ENCODE results near the gene PES1. TPM values are rescaled to one million over a fixed set of nuclear protein-coding genes. Genes with fewer than 3 reads are reported as not detected.

The PES1 gene
- total RNA-seq (10 to 100 TPM; 39.0 to 61.5 (median 49.5) TPM), polyA plus RNA-seq (10 to 100 TPM; 45.4 to 72.7 (median 49.0) TPM)
- long read RNA-seq, donor 1, transcript PES1-202 (15 exons, 2,295 nt): major isoform, 10 of 12 reads
- long read RNA-seq, donor 1, partial matches to known transcripts: 0 of 12 reads
- long read RNA-seq, donor 1, other reads (novel, unspliced or antisense): 0 of 12 reads
- long read RNA-seq, donor 2, transcript PES1-202 (15 exons, 2,295 nt): major isoform, 7 of 9 reads
- long read RNA-seq, donor 2, partial matches to known transcripts: 0 of 9 reads
- long read RNA-seq, donor 2, other reads (novel, unspliced or antisense): 0 of 9 reads

DNA sequence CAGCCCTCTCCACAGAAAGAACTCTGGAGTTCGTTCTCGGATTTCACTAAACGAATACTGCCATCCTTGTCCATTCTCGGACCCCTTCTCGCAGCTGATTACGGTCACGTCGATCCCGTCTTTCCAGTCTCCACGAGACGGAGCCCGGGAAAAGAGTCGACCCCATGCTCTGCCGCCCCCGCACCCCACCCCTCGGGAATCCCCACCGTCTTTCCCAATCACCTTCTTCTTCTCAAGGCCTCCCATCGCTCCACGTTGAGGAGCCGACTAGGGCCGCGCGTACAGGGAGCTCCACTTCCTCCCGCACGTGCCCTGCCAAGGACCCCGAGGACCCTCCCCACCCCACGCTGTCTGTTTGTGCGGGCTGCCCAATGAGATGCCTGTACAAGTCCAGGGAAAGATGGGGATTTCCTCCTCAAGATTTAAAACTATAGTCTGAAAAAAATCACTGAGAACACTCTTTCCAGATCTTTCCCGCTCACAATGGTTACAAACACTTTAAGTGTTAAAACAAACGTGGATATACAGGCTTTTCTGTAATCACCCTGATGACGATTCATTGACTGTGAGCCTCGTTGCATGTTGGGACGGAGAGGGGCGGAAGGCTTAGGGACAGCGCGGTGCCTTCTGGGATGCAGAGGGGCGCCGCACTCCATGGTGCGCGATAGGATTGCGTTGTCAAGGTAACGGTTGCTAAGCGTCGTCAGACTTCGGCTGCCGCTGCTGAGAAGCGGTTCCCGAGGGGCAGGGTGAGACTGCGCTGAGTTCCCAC, at the start of gene PES1:
PES1 (minus strand) TSS at position 323 of the 772 bp plus-strand sequence; CDS start at position 246, 77 bp downstream.
- H3K27ac ChIP-seq: peak within 1 kb of the TSS; percentile 55 to 91 (median 87)
- intact Hi-C loops (cut with DNase I; ENCODE audit: low total_unique reads): no loop called here
- H3K4me3 ChIP-seq: peak within 1 kb of the TSS; percentile 77 to 99 (median 93)
- DNase-seq: peak; percentile 97
- WGBS, 5 donors: 0 to 1% (median 0%) methylated on average over 43 to 49 of the region's 49 CpGs
- H3K27me3 ChIP-seq (replicated peaks in 1 of 7): peaks cover 0 to 5% (median 0%) of the 10 kb centered on the region in 7 donors
- H3K9me3 ChIP-seq: no peaks in the 10 kb centered on the region
- H3K36me3 ChIP-seq: peaks cover 3 to 30% (median 28%) of the 10 kb centered on the region in 6 donors
- H3K4me1 ChIP-seq: peaks cover 19 to 34% (median 25%) of the 10 kb centered on the region in 6 donors
- TF ChIP-seq POLR2AphosphoS5 (IDR thresholded peaks at IDR 0.05) (peak; percentile 87 to 88 (median 88)), POLR2A (IDR thresholded peaks at IDR 0.05) (no peak)
- TF ChIP-seq, protein P1, sequence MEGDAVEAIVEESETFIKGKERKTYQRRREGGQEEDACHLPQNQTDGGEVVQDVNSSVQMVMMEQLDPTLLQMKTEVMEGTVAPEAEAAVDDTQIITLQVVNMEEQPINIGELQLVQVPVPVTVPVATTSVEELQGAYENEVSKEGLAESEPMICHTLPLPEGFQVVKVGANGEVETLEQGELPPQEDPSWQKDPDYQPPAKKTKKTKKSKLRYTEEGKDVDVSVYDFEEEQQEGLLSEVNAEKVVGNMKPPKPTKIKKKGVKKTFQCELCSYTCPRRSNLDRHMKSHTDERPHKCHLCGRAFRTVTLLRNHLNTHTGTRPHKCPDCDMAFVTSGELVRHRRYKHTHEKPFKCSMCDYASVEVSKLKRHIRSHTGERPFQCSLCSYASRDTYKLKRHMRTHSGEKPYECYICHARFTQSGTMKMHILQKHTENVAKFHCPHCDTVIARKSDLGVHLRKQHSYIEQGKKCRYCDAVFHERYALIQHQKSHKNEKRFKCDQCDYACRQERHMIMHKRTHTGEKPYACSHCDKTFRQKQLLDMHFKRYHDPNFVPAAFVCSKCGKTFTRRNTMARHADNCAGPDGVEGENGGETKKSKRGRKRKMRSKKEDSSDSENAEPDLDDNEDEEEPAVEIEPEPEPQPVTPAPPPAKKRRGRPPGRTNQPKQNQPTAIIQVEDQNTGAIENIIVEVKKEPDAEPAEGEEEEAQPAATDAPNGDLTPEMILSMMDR (IDR thresholded peaks at IDR 0.05 in 8 of 11, conservative IDR thresholded peaks at IDR 0.05 in 3 of 11): peak in 1 of 11 experiments; percentile 18

DNA sequence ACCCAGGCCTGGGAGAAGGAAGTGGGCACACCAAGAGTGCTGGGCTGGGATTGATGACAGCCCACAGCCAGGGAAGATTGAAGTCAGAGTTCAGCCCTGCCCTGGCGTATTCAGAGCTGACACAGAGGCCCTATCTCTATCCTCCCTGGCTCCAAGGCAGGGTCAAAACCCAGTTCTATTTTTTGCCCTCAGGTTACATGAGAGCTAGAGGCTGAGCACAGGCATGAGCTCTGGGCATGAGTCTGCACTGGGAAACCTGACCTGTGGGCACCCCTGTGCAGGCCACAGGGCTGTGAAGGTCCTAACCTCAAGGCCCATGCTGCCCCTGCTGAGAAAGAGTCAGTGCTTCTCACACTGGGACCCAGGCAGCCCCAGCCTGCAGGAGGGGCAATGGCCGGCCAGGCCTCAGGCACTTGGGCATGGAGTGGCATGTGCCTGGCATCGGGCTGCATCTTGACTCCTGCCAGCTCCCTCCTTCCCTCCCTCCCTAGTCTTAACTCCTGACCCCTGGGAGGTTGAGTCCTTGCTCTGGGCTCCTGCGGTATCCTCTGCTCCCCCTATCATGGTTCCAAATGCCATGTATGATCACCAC, 49.2 kb upstream of the PES1 start:
- TF ChIP-seq POLR2AphosphoS5 (IDR thresholded peaks at IDR 0.05): no peak
- no peak for TF ChIP-seq POLR2A (IDR thresholded peaks at IDR 0.05)
- TF ChIP-seq, protein P1 (IDR thresholded peaks at IDR 0.05 in 8 of 11, conservative IDR thresholded peaks at IDR 0.05 in 3 of 11): no peak

DNA sequence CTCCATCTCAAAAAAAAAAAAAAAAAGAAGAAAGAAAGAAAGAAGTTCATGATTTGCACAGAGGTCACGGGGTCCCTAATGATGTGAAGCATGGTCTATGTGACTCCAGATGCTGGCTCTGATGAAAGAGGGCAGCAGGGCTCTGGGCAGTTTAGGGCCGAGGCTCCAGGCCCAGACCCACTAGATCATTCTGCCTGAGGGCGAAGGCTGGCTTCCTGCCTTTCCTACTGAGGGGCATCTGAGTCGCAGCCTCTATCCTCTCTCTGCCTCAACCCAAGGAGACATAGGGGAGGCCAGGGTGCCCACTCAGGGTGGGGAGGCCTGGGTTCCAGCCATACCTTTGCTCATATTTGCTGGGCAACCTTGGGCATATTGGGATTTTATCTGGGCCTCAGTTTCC, 48.7 kb upstream of the PES1 start:
- no peaks in the 10 kb centered on the region for H3K27me3 ChIP-seq (replicated peaks in 1 of 7)
- peaks cover 0 to 5% (median 0%) of the 10 kb centered on the region in 8 donors for H3K9me3 ChIP-seq
- H3K27ac ChIP-seq: no peak overlapping the region
- H3K4me1 ChIP-seq: peaks cover 12 to 28% (median 20%) of the 10 kb centered on the region in 6 donors
- 94 to 98% (median 97%) methylated on average over 4 of the region's 4 CpGs for WGBS, 5 donors
- H3K36me3 ChIP-seq: no peaks in the 10 kb centered on the region
- intact Hi-C loops (cut with DNase I; ENCODE audit: low total_unique reads): no loop called here
- TF ChIP-seq POLR2A (IDR thresholded peaks at IDR 0.05) (no peak), POLR2AphosphoS5 (IDR thresholded peaks at IDR 0.05) (no peak)
- TF ChIP-seq, protein P1 (IDR thresholded peaks at IDR 0.05 in 8 of 11, conservative IDR thresholded peaks at IDR 0.05 in 3 of 11): no peak
- DNase-seq: no peak
- H3K4me3 ChIP-seq: no peak overlapping the region

More for the DNA sequence above, 49.2 kb upstream of the PES1 start:
- Histone ChIP-seq H3K4me1 (peaks cover 10 to 22% (median 17%) of the 10 kb centered on the region in 6 donors), H3K27me3 (replicated peaks in 1 of 7) (no peaks in the 10 kb centered on the region), H3K9me3 (peaks cover 0 to 5% (median 0%) of the 10 kb centered on the region in 8 donors), H3K4me3 (no peak overlapping the region), H3K36me3 (no peaks in the 10 kb centered on the region), H3K27ac (no peak overlapping the region)
- whole genome bisulfite sequencing, 5 donors: 91 to 100% (median 96%) methylated on average over 4 of the region's 4 CpGs
- no peak for DNase-seq
- intact Hi-C loops (cut with DNase I; ENCODE audit: low total_unique reads): no loop called here

Measured in spleen (tissue), 13 donors.